SU-DHL-6 (cell line): ENCODE results near the gene RARRES1.

ENCODE experiments used
- H2AFZ ChIP-seq: fragments of 200-600 bp; sonication (generic); 2 replicates; pipeline ENCODE4 v1.6.1; 2014; ENCODE audit warnings: low read depth, mild to moderate bottlenecking, moderate library complexity, mixed read lengths, antibody characterized with exemption, low read length; ENCODE audit not compliant: severe bottlenecking
- H3F3A ChIP-seq: fragments of 200-600 bp; shearing (Covaris generic); 2 replicates; pipeline ENCODE4 v1.6.0; 2016; ENCODE audit warnings: antibody characterized with exemption, mild to moderate bottlenecking; ENCODE audit not compliant: insufficient read depth
- H3K27ac ChIP-seq: fragments of 200-600 bp; sonication (generic); 2 replicates; pipeline ENCODE4 v1.5.1; 2016; ENCODE audit warnings: low read depth, mild to moderate bottlenecking, low read length, moderate library complexity, mixed read lengths
- H3K27me3 ChIP-seq: fragments of 200-600 bp; sonication (generic), shearing (Covaris generic); 2 replicates; pipeline ENCODE4 v1.6.0; 2014; ENCODE audit warnings: mild to moderate bottlenecking, low read length
- H3K36me3 ChIP-seq: fragments of 200-600 bp; sonication (generic); 2 replicates; pipeline ENCODE4 v1.6.1; 2014; ENCODE audit warnings: mild to moderate bottlenecking, low read length, mixed read lengths
- H3K4me2 ChIP-seq: fragments of 300-600, 200-600 bp; shearing (Covaris generic), sonication (generic); 2 replicates; pipeline ENCODE4 v1.6.0; 2014; ENCODE audit warnings: low read length, low read depth, mild to moderate bottlenecking; ENCODE audit not compliant: poor library complexity, severe bottlenecking
- H3K4me3 ChIP-seq: fragments of 200-600 bp; sonication (generic); 2 replicates; pipeline ENCODE4 v1.5.1; 2014; ENCODE audit warnings: antibody characterized with exemption, low read length, mild to moderate bottlenecking, mixed read lengths; ENCODE audit not compliant: insufficient read depth, poor library complexity, severe bottlenecking
- H3K79me2 ChIP-seq: fragments of 200-600 bp; sonication (generic); 2 replicates; pipeline ENCODE4 v1.6.1; 2014; ENCODE audit warnings: mild to moderate bottlenecking, low read length, moderate library complexity; ENCODE audit not compliant: insufficient read depth
- H3K9ac ChIP-seq: fragments of 200-600 bp; sonication (generic); 2 replicates; pipeline ENCODE4 v1.7.0; 2014; ENCODE audit warnings: mild to moderate bottlenecking, low read length
- H3K9me2 ChIP-seq: fragments of 200-600 bp; sonication (generic); replicated peaks from 2 replicates; pipeline ENCODE4 v1.6.1; 2014; ENCODE audit warnings: low read length; ENCODE audit not compliant: insufficient read depth
- H3K9me3 ChIP-seq: fragments of 200-600 bp; sonication (generic); 2 replicates; pipeline ENCODE4 v1.6.1; 2014; ENCODE audit warnings: low read length, mixed read lengths; ENCODE audit not compliant: insufficient read depth
- H4K20me1 ChIP-seq: fragments of 200-600 bp; sonication (generic); 2 replicates; pipeline ENCODE4 v1.6.1; 2014; ENCODE audit warnings: low read depth, mild to moderate bottlenecking, antibody characterized with exemption, low read length, moderate library complexity, mixed read lengths
- CTCF ChIP-seq: fragments of 200-600 bp; sonication (generic); IDR thresholded peaks from one replicate; pipeline ENCODE4 v1.5.1; 2017; ENCODE audit warnings: antibody characterized with exemption, mild to moderate bottlenecking, low read length, moderate library complexity; ENCODE audit not compliant: insufficient read depth, poor library complexity, severe bottlenecking
- EZH2phosphoT487 ChIP-seq: fragments of 200-600 bp; sonication (generic), shearing (Covaris generic); conservative IDR thresholded peaks from 2 replicates; pipeline ENCODE4 v1.6.1; 2018; ENCODE audit warnings: mild to moderate bottlenecking, antibody characterized with exemption, low read length, moderate library complexity, mixed read lengths

The RARRES1 gene

GRCh38 chr3:158738653-158739052 is 6.4 kb upstream of the RARRES1 start:
- Histone ChIP-seq H3F3A (no peaks in the 10 kb centered on the region), H3K9me2 (no peaks in the 10 kb centered on the region), H3K9ac (no peak overlapping the region), H2AFZ (no peak overlapping the region), H3K79me2 (no peaks in the 10 kb centered on the region), H4K20me1 (no peaks in the 10 kb centered on the region), H3K4me2 (no peak overlapping the region), H3K36me3 (no peaks in the 10 kb centered on the region), H3K9me3 (no peaks in the 10 kb centered on the region; the same call in 1 of the 2 replicates), H3K4me3 (no peak overlapping the region), H3K27me3 (no peaks in the 10 kb centered on the region), H3K27ac (no peak overlapping the region)
- TF ChIP-seq CTCF: no peak
- no peak for TF ChIP-seq EZH2phosphoT487

GRCh38 chr3:158737976-158738615 is 5.8 kb upstream of the RARRES1 start:
- H4K20me1 ChIP-seq: no peaks in the 10 kb centered on the region
- no peak overlapping the region for H3K4me2 ChIP-seq
- TF ChIP-seq EZH2phosphoT487 (no peak), CTCF (no peak)
- no peaks in the 10 kb centered on the region; the same call in 1 of the 2 replicates for H3K9me3 ChIP-seq
- no peaks in the 10 kb centered on the region for H3K9me2 ChIP-seq
- H3F3A ChIP-seq: no peaks in the 10 kb centered on the region
- H2AFZ ChIP-seq: no peak overlapping the region
- H3K4me3 ChIP-seq: no peak overlapping the region
- H3K27ac ChIP-seq: no peak overlapping the region
- H3K27me3 ChIP-seq: no peaks in the 10 kb centered on the region
- H3K36me3 ChIP-seq: no peaks in the 10 kb centered on the region
- no peaks in the 10 kb centered on the region for H3K79me2 ChIP-seq
- no peak overlapping the region for H3K9ac ChIP-seq

GRCh38 chr3:158737410-158737809 is 5.2 kb upstream of the RARRES1 start:
- Histone ChIP-seq H3K9me3 (no peaks in the 10 kb centered on the region; the same call in 1 of the 2 replicates), H2AFZ (no peak overlapping the region), H3K9me2 (no peaks in the 10 kb centered on the region), H3K4me2 (no peak overlapping the region), H4K20me1 (no peaks in the 10 kb centered on the region), H3K9ac (no peak overlapping the region), H3K4me3 (no peak overlapping the region), H3K79me2 (no peaks in the 10 kb centered on the region), H3K27me3 (no peaks in the 10 kb centered on the region), H3F3A (no peaks in the 10 kb centered on the region), H3K36me3 (no peaks in the 10 kb centered on the region), H3K27ac (no peak overlapping the region)
- TF ChIP-seq CTCF: no peak
- TF ChIP-seq EZH2phosphoT487: no peak
